GOT3 (cell line): Measurements from ENCODE around the gene C17orf78.
"Not testable (repeated sequence)": the region's sequence is repeated elsewhere in the genome, so short reads cannot be mapped to it uniquely, and the experiment has no call there.

Source experiments
- DNase-seq: peaks from one replicate; lab custom pipeline; 2025; ENCODE audit warnings: mixed read lengths; lab: John Stamatoyannopoulos, UW

Gene C17orf78

DNA sequence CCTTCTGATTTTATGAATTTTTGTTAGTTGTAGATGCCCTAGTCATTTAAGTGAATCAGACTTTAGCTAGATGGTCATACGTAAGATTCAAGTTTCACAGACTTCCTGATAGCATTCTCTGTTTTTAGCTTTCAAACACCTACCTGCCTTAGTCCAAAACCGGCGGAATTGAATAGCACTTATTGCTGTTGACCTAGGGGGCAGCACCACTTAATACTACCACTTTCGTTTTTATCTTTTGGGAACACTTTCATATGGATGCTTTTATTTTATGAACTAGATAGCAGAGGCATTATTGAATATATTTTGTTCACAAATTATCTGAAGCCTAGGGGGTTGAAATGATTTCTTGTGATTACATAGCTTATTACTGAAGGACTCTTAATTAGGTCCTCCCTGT is 62.4 kb downstream of the C17orf78 start:
- no peak for DNase-seq

DNA sequence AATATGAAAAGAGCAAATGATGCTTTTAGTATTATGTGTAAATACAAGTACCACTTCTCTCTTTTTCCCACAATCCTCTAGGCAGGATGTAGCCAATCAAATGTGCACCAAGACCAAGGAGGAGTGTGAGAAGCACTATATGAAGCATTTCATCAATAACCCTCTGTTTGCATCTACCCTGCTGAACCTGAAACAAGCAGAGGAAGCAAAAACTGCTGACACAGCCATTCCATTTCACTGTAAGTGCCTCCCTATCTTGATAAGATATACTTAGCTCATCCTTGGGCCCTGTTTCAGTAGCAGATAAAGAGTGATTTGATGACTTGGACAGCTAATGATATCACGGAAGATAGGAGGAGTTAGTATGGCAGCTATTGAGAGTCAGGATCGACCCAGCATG is 64.6 kb downstream of the C17orf78 start:
- no peak for DNase-seq

DNA sequence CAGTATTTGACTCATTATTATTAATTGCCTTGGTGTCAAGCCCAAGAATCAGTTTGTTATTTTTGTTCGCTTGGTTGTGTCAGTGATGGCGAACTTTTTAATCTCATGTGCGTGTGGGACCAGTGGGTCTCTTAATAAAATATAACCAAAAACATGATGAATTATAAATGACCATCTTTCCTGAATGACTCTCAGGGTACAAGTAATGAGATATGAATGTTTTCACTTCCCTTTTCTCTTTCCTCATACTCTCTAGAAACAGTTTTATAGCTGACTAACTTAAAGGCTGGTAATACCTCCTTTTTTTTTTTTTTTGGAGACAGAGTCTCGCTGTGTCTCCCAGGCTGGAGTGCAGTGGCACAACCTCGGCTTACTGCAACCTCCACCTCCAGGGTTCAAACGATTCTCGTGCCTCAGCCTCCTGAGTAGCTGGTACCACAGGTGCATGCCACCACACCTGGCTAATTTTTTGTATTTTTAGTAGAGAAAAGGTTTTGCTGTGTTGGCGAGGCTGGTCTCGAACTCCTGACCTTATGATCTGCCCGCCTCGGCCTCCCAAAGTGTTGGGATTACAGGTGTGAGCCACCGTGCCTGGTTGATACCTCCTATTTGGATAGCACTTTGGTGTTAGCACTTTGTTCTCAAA is 65.7 kb downstream of the C17orf78 start:
- not testable (repeated sequence) for DNase-seq
